ENCODE results near the gene RPRD1B.
A peak's percentile ranks its signal among the peaks of the same experiment; 100 is the strongest.
"Not testable (repeated sequence)": the region's sequence is repeated elsewhere in the genome, so short reads cannot be mapped to it uniquely, and the experiment has no call there.

Gene RPRD1B

DNA sequence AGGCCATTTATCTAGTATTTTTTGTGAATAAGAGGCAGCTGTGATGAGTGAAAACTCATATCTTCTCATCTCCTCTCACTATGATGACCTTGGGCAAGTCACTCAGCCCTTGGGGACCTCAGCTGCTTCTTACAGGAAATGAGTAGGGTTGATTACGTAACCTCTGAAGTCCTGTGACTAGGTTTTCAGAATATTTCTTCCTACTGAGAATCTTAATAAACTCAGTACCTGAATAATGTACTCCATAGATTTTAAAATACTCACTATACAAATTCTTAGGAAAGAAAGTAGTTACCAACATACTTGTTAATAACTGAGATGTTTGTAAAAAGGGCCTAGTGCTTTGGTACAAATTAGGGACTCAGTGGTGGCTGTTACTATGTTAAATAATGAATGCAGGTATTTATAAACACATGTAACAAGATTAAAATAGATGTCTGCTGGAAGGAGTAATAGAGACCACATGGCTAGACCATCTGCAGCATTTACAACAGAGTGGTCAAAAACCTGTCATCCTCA lies 60.9 kb downstream of the RPRD1B start:
- TF ChIP-seq, protein P1, sequence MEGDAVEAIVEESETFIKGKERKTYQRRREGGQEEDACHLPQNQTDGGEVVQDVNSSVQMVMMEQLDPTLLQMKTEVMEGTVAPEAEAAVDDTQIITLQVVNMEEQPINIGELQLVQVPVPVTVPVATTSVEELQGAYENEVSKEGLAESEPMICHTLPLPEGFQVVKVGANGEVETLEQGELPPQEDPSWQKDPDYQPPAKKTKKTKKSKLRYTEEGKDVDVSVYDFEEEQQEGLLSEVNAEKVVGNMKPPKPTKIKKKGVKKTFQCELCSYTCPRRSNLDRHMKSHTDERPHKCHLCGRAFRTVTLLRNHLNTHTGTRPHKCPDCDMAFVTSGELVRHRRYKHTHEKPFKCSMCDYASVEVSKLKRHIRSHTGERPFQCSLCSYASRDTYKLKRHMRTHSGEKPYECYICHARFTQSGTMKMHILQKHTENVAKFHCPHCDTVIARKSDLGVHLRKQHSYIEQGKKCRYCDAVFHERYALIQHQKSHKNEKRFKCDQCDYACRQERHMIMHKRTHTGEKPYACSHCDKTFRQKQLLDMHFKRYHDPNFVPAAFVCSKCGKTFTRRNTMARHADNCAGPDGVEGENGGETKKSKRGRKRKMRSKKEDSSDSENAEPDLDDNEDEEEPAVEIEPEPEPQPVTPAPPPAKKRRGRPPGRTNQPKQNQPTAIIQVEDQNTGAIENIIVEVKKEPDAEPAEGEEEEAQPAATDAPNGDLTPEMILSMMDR (IDR thresholded peaks at IDR 0.05; ENCODE audit: extremely low read depth, missing control alignments): no peak
- peak; percentile 73 for DNase-seq (ENCODE audit: low spot score)

DNA sequence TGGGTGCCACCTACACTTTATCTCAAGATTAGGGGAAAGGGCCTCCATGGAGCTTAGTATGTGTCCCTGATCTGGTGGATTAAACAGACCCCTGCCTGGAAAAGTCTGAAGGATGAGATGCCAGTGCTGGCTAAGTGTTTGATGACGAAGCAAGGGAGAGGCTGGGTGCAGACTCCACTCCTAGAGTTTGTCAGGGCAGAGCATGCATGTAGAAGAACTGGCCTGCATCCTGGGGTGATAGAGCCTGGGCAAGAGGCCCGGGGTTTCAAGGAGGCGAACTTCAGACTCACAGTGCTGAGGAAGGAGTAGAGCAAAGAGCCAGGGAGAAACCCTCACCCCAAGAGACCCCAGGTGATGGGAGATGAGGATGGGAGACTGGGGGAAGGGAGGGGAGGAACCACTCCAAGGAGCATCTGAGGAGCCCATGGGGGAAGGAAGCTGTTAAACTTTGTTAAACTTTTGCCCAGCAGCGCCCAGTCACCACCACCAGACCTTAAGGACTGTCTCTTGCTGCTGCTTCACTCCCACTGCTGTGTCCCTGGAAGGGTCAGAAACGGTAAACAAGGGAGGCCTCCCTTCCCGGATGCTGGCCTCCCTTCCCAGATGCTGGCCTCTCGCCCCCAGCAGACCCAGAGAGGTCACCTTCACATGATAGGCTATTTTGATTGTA lies 61.6 kb downstream of the RPRD1B start:
- DNase-seq (ENCODE audit: low spot score): no peak
- TF ChIP-seq, protein P1 (IDR thresholded peaks at IDR 0.05; ENCODE audit: extremely low read depth, missing control alignments): no peak

DNA sequence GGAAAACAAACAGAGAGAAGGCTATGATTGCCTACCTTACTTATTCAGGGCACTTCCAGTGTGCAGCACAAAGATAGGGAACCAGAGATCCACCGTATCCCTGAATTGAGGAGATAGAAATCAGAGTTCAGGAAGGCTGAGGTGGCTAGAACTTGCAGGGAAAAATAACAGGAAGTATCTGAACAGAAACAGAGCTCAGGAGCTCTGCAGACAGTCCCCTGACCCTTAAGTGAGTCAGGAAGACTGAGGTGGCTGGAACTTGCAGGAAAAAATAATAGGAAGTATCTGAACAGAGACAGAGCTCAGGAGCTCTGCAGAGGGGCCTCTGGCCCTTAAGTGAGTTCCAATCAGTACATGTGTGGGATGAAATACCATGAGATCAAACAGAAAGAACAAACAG lies 65.4 kb downstream of the RPRD1B start:
- DNase-seq (ENCODE audit: low spot score): no peak
- TF ChIP-seq, protein P1 (IDR thresholded peaks at IDR 0.05; ENCODE audit: extremely low read depth, missing control alignments): no peak

DNA sequence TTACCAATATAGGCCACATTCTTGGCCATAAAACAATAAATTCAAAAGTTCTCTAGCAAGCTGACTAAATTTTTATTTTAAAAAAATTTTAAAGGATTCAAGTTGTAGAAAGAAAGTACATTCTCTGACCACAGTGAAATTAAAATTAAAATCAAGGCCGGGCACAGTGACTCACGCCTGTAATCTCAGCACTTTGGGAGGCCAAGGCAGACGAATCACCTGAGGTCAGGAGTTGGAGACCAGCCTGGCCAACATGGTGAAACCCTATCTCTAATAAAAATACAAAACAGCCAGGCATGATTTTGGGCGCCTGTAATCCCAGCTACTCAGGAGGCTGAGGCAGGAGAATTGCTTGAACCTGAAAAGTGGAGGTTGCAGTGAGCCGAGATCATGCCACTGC lies 68.7 kb downstream of the RPRD1B start:
- not testable (repeated sequence) for DNase-seq (ENCODE audit: low spot score)

DNA sequence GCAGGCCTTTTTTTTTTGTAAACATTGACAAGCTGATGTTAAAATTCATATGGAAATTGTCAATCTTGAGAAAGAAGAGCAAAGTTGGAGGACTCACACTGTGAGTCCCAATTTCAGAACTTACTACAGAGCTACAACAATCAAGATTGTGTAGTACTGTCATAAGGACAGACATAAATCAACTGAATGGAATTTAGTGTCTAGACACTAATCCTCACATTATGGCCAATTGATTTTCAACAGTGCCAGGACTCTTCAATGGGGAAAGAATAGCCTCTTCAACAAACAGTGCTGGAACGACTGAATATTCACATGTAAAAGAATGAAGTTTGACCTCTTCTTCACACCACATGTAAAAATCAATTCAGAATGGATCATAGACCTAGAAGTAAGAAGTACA lies 70.7 kb downstream of the RPRD1B start:
- TF ChIP-seq, protein P1 (IDR thresholded peaks at IDR 0.05; ENCODE audit: extremely low read depth, missing control alignments): no peak
- DNase-seq (ENCODE audit: low spot score): no peak

DNA sequence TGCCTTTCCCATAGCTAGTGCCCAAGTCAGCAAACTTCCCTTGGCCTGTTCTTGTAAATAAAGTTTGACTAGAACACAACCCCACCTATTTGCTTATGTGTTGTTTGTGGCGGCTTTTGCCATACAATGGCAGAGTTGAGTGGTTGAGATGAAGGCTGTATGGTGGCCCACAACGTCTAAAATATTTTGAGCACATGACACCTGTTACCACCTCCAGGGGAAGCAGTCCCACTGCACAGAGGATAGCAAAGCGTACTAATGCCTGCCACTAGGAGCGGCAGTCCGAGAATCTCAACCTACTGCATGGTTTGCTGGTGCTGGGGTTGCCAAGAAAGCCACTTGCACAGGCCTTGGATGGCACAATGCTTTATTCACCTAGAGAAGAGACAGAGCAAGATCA lies 72.9 kb downstream of the RPRD1B start:
- TF ChIP-seq, protein P1 (IDR thresholded peaks at IDR 0.05; ENCODE audit: extremely low read depth, missing control alignments): no peak
- DNase-seq (ENCODE audit: low spot score): no peak

DNA sequence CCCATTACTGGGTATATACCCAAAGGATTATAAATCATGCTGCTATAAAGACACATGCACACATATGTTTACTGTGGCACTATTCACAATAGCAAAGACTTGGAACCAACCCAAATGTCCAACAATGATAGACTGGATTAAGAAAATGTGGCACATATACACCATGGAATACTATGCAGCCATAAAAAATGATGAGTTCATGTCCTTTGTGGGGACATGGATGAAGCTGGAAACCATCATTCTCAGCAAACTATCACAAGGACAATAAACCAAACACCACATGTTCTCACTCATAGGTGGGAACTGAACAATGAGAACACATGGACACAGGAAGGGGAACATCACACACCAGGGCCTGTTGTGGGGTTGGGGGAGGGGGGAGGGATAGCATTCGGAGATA lies 73.8 kb downstream of the RPRD1B start:
- DNase-seq (ENCODE audit: low spot score): not testable (repeated sequence)

DNA sequence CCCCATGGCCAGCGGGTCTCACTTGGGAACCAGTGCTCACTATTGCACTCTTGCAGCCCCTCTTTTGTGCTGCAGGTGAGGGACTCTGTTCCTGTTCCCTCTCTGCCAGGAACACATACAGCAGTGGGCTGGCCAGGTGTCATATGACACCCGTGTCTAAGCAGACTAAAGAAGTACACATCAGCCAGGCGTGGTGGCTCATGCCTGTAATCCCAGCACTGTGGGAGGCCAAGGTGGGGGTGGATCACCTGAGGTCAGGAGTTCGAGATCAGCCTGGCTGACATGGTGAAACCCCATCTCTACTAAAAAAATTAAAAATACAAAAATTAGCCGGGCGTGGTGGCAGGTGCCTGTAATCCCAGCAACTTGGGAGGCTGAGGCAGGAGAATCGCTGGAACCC lies 74.4 kb downstream of the RPRD1B start:
- not testable (repeated sequence) for DNase-seq (ENCODE audit: low spot score)

DNA sequence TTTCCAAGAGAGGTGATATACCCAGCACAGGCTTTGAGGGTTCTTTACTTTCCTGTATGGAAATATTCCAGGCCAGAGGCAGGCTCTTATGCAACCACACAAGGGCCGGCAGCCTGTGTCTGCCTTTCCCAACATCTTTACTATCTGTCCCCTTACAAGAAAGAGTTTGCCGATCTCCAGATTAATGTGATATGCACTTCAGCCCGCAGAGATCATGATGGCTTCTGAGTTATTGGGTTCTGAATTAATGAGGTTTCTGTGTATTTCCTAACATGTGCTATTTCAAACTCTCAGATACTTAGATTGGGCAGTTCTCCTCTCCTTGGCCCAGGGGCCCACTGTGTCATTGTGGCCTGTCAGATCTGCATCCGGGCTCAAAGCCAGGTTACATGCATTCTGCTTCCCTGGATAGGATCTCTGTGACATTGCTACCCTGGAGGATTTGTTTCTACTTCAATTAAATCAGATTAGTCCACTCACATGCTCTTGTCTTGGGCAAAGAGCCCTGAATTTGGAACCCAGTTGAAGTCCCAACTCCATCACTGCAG lies 75.0 kb downstream of the RPRD1B start:
- TF ChIP-seq, protein P1 (IDR thresholded peaks at IDR 0.05; ENCODE audit: extremely low read depth, missing control alignments): no peak
- no peak for DNase-seq (ENCODE audit: low spot score)
